ENCODE data around the gene MRPL34.

The MRPL34 gene

DNA sequence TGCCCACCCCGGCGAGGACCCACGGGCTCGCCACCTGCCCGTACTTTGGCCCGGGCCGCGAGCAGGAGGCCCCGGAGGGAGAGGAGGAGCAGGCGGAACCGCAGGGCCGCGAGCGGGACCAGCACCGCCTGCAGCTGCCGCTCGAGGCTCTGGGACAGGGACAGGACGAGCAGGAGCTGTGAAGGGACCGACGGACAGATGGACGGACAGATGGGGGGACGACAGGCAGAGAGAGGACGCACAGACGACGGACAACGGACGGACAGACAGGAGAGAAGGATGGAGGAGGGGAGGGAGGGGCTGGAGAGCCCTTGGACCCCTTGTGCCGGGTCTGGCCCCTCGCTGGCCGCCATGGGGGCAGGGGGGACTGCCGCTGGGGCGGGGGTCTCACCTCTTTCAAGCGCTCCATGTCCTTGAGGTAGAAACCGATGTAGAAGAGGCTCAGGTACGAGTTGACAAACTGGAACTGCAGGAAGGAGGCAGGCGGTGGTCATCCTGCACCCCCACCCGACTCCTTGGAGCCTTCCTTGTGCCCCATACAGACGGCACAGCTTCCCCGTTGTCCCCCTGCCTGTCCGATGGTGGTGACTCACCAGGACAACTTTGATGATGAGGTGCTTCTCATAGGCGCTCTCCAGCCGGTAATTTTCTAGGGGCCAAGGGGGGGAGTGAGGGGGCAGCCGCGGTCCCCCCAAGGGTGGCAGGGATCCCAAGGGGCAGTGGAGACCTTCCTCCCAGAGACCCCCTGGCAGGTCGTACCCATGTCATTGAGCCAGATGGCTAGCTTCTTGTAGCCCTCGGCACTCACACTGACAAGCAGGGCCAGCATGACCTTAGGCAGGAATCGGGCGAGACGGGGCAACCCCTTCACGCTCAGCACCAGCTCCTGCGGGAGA, 23.9 kb downstream of the MRPL34 start:
- DNase-seq: no peak

DNA sequence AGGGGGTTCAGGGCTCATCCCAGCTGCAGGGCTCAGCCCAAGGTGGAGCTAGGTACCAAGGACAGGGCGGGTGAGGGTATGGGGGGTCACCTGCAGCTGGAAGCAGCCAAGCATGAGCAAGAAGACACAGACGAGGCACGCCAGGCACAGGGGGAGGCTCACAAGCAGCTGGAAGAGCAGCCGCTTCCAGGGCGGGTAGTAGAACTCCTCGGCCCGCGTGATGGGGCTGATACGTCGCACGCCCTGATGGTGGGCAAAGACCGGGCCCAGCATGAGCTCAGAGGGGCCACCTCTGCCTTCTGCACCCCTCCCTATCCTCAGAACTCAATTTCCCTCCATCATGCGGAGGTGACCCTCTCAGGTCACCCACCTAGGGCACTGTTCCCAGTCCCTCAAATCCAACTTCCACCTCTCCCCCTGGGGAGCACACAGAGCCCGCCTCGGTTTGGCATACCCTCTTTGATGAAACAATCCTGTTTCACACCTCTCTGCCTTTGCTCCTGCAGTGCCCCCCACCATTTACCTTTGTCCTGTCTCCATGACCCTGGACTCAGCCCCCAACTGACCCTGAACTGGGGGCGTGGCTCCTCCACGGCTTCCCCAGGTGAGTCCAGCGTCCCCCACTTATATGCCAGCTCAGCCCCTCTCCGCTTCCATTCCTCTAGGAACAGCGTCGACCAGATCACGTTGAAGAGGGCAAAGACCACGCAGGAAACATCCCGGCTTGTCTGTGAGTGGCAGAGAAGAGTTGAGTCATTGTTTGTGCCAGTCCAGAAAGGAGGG, 24.8 kb downstream of the MRPL34 start:
- no peak for DNase-seq

GRCh38 chr19:17331045-17331558, 25.4 kb downstream of the MRPL34 start:
- DNase-seq: no peak

GRCh38 chr19:17332360-17332676, 26.6 kb downstream of the MRPL34 start:
- no peak for DNase-seq

DNA sequence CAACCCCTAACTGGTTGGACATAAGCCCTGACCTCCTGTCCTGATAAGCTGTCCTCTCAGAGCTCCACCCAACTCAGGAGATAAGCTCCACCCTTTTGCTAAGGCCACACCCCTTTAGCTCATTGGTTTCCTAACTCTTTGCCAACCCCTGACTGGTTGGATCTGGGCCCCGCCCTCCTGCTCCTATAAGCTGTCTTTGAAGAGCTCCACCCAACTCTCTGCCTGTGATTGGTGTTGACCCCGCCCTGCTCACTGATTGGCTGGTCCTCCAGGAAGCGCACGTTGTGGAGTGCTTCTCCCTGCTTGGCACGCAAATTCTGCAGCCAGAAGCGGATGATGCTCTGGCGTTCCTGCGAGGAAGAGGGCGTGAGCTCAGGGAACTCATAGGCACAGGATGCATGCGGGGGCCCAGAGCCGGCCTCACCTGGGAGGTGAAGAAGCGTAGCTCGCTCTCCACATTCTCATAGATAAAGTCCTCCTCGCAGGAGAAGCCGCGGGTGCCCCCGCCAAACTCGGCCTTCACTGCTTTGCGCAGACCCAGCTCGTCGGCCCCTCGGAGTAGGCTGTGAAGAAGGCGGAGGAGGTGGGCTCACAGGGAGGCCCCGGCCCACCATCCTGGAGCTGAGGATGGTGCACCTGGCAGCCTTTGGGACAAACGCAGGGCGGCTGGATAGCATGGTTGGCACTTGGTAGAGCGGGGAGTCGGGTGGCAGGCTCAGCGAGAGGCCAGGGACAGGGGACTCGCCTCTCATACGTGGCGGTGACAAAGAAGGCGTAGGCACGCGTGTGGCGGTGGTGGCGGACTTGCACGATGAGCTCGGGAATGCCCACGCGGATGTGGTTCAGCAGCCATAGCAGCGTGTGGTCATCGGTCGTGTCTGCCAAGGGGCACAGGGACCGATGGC, 27.3 kb downstream of the MRPL34 start:
- peak; percentile 61 for DNase-seq

DNA sequence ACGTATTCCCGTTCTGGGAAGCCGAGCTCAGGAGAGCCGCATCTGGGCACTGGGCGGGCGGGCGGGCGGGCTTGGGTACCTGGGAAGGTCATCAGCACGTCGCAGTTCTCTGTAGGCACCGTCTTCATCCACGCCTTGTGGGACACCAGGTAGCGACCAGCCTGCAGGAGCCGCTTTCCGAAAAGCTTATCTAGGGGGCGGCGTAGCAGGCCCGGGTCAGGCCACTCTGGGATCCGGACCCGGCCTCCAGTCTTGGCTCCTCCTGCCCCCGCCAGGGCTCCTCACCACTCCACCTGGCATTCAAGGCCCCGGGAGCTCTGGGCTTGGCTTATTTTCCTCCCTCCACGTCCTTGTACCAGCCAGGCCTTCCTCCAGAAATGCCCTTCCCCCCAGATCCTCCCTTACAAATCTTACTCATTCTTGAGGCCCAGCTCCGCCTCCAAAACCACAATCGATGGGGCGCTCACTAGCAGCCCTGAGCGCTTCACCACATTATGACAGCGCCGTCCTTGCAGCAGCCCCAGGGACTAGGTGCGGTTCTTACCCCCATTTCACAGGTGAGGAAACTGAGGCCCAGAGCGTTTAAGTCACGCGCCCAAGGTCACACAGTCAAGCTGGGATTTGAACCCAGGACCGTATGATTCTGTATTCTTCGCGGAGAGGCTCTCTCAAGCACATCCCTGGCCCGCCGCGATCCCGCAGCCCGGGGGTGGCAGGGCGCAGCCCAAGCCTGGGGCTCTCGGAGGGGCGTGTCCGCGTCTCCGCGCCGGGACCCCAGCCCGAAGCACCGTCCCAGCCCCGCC, 28.1 kb downstream of the MRPL34 start:
- peak; percentile 88 for DNase-seq

GRCh38 chr19:17334414-17335409, 29.0 kb downstream of the MRPL34 start, which contains the start of gene ANO8:
Gene ANO8 (minus strand): TSS chr19:17334855. CDS start chr19:17334670, 185 bp downstream.
- peak; percentile 98 for DNase-seq

- no peak for DNase-seq
Observed at GRCh38 chr19:17335575-17335974, 29.9 kb downstream of the MRPL34 start.

GRCh38 chr19:17336872-17337674, 31.4 kb downstream of the MRPL34 start, which contains the start of gene GTPBP3:
Gene GTPBP3 (plus strand): TSS chr19:17337553. CDS start chr19:17337612, 59 bp downstream.
- DNase-seq: peak; percentile 99

- peak; percentile 73 for DNase-seq
Observed at GRCh38 chr19:17337675-17338432, 32.2 kb downstream of the MRPL34 start.

- DNase-seq: no peak
Observed at GRCh38 chr19:17338433-17339078, 32.9 kb downstream of the MRPL34 start.

GRCh38 chr19:17339088-17339741, 33.5 kb downstream of the MRPL34 start:
- DNase-seq: peak; percentile 72

DNA sequence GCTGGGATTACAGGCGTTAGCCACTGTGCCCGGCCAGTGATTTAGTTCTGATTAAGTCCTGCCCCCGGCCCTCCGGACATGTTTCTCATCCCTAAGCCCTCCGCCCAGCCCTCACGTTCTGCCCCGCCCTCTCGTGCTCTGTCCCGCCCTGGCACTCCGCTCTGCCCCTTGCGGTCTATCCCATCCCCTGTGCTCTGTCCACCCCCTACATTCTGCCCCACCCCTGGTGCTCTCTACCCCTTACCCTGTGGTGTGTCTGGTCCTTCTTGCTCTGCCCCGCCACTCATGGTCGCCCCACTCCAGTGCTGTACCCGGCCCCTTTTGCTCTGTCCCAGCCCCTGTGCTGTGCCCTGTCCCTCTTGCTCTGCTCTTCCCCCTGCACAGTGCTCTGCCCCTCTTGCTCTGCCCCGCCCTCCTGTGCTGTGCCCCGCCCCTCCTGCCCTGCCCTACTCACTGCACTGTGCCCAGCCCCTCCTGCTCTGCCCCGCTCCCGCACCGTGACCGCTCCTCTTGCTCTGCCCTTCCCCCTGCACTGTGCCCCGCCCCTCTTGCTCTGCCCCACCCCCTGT, 34.7 kb downstream of the MRPL34 start:
- DNase-seq: no peak

- DNase-seq: no peak
Observed at GRCh38 chr19:17340871-17341357, 35.2 kb downstream of the MRPL34 start.

- no peak for DNase-seq
Observed at GRCh38 chr19:17341386-17341785, 35.7 kb downstream of the MRPL34 start.

DNA sequence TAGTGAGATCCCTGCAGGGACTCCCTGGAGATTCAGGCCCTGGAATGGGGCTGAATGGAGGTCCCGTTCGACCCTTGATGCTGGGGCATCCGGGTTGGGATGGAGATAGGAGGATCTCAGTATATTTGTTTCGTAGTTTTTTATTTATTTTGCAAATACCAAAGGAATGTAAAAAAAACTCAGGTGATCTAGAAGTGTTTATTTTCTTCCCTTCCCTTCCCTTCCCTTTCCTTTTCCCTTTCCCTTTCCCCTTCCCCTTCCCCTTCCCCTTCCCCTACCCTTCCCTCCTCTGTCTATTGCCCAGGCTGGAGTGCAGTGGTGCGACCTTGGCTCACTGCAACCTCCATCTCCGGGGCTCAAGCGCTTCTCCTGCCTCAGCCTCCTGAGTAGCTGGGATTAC, 36.2 kb downstream of the MRPL34 start:
- DNase-seq: no peak

DNA sequence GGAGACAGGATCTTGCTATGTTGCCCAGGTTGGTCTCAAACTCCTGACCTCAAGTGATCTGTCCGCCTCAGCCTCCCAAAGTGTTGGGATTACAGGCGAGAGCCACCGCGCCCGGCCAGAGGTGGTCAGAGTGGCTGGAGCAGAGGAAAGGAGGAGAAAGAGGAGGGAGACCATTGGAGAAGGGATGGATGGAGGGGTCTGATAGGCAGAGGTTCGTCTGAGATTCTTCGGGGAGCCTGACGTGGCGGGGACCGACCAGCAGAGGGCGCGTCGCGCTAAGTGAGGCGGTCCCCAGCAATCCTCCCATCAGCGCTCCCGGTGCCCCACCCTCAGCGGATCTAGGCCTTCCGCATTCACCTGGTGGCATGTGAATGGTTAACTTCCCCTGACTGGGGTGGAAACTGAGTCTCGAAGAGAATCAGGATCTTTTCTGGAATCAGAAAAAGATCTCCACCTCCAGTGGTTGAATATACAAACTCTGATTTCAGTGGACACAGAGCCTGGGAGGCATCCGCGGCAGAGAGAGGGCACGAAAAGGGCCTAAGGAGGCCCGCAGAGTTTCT, 40.5 kb downstream of the MRPL34 start:
- peak; percentile 87 for DNase-seq

Measured in stimulated activated CD4-positive, alpha-beta T cell treated with anti-CD3 and anti-CD28 coated beads, Interleukin-15, amount 100 ng/mL, for 24 hours (primary cell).